GM19452 (cell line): ENCODE data around the gene PALD1.

Source experiments
- ATAC-seq: cut with Tn5 transposase; IDR thresholded peaks from one replicate; pipeline ENCODE4 v1.9.1; 2021; ENCODE audit not compliant: unreplicated experiment

The PALD1 gene

DNA sequence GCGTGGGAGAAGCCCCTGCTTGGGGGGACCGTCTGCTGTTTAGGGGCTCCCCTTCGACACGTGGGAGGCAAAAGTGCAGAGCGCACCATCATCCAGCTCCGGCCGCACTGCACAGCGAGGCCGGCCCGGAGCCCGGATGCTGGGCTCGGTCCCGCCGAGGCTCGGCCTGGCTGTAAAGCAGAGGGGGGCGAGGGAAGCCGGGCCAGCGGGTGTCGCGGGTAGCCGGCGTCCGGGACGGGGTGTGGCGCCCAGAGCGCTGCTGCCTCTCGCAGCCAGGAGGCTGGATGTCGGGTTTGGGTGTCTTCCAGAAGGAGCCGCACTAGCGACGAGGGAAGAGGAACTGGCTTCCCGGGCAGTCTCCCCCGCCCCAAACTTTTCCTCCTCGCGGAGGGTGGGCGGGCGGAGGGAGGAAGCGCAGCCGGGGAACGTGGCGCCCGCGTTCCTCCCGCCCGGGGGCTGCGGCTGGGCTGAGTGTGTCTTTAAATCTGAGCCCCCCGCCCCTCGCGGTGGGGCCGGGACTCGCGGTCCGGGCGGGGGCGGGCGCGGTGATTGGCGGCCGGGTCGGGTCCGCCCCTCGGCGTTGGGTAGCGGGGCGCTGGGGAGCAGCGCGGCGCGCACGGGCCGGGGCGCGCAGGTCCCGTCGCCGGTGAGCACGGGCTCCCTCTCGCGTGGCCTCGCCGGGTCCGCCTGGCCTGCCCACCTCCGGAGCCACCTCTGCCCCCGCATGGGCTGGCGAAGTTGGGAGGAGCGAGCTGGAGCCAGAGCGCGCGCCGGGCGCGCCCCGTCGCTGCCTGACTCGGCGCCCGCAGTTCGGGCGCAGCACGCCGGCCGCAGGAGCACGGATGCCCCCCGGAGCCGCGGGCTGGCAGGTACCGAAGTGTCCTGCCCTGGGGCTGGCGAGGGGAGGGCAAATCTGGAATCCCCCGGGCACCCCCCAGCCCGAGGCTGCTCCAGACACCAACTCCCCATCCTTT is at the start of gene PALD1:
TSS of gene PALD1 (plus strand) at position 577 of the 974 bp plus-strand sequence. CDS start 47,185 bp downstream, outside the sequence.
- no peak for ATAC-seq

DNA sequence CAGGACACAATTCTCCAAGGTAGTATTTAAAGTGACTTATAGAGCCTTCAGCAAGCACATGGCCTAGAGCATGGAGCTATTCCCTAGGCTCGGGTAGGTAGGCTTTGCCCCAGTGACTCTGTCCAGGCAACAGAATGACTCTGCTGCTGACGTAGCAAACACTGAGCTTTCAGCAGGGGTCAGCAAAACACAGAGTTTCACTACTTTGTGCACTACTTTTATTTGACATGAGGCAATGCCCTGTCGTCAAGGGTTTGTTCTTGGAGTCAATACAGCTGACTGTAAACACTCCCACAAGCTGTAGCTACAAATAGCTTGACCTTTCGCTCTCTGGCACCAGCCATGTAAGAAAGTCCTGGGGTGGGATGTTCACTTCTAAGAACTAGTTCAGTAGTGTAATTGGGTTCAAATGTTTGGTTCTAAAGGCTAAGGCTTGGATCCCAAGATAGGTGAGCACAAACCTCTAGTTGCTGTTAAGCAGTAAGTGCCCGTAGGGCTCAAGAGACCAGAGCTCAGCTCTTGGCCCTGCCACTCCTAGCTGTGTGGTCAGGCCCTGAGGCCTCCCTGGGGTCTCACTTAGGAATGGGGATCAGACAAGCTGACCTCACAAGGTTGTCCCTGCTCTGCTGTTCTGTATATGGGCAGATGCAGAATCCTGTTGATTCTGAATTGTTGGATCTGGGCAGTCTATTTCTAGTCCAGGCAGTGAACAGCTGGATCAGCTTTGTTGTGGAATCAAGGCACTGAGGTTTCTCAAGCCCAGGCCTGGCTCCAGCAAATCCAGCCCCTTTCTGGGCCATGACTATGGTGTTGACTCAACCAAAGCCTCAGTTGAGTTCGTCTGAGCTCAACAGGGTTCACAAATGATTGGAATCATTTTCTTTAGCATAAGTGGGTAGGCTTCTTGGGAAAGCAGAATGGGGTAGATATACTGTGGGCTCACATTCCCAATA is 47.8 kb upstream of the PALD1 start:
- ATAC-seq = no peak

DNA sequence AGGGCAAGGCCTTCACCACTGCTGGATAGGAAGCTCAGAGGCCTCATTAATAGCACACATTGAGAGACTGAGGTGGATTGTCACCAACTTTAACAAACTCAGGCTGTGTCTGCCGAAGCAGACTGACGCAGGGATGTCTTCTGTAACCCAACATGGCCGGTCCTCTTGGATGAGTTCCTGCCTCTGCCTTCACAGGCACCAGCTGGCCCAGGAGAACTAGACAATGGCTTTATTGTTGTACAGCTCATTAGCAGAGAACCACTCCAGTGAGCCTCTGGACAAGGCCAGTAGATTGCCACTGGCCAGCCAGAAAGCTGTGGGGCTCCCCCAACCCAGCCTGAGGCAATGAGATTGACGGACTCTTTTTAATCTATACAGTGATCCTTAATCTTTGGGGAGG is 46.5 kb upstream of the PALD1 start:
- no peak for ATAC-seq

DNA sequence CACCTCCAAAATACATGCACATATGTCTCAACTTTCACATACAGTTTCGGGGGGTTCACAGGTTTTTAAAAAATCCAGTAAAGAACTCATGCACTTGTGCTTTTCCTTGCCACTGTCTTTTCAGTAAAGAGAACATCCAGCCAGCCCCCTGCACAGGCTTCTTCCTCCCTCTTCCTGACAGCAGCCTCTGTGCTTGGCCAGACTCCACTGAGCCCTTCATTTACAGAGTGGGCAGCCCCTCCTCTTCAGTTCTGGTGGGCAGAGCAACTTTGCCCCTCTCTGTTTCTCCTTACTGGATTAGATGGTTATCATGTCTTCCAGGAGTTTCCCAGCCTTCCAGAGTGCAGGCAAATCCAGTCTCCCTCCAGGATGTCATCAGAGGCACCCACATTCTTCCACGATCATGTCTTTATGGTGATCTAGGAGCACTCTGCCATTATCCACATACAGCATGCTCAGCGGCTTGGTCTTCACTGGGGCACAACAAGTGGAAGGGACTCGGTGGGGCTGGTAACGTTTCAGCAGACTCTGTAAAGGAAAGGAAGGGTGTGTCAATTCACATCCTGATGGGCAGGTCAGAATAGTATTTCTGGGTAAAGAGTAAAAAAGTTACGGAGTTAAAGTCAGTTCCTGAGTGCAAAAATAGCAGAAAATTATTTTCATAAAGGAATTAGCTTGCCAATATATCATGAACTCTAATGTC is 45.9 kb upstream of the PALD1 start:
- ATAC-seq = no peak

DNA sequence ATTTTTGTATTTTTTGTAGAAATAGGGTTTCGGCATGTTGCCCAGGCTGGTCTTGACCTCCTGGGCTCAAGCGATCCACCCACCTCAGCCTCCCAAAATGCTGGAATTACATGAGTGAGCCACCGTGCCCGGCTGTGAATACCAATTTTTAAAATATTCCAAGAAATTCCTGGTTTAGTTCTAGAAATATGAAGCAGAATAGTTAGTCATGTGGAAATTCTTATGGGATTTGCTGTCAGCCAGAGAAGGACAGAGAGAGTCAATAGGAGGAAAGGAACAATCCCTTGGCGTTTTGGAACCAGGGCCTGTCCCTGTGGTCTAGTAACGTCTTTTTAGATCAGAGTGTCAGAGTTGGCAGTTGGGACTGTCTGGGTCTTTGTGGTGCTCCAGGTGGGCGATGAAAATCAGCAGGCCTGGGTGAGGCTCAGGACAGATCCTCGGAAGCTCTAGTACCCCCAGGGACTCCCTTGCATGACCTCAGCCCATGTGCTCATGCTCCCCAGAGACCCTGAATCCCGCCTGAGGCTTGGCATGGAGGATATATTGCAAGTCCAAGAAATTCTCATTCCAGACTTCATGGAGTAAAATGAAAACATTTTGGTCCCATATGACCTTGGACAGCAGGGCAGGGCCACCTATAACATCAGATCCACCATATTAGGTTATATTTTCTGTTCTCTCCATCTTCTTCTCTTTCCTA is 44.8 kb upstream of the PALD1 start:
- no peak for ATAC-seq

DNA sequence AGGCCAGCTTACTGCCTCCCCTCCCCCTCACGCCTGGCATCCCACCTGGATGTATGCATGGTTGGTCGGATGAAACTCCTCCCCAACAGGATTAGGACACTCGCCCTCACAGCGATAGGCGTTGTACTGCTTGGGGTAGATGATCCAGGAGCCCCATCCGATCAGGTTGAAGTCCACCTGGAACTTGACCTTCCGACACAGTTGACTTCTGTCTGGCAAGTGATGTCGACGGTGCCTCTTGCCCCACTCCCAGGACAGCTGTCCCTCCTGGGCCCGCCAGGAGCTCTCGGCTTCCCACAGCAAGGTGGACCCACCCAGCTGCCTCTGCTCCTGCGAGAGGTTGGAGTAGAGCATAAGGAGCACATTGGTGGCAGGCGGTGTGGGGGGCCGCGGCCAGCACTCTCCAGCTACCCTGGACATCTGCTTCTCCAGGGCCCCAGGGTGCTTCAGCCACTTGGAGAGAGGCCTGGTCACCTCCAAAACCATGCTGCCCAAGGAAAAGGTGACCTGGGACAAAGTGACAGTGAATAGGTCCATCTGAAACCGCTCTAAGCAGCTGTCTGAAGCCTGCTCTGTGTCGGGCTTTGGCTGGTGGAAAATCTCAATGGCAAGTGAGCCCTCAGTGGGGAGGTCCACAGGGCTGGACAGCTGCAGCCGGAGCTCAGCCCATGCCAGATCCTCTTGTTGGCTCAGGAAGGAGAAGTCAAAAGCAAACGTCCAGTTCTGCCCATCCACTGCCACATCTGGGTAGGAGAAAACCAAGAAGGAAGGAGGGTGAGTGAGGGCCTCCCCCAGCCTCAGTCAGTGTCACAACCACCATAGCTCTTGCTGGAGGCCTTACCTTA is 43.1 kb upstream of the PALD1 start:
- ATAC-seq = no peak

DNA sequence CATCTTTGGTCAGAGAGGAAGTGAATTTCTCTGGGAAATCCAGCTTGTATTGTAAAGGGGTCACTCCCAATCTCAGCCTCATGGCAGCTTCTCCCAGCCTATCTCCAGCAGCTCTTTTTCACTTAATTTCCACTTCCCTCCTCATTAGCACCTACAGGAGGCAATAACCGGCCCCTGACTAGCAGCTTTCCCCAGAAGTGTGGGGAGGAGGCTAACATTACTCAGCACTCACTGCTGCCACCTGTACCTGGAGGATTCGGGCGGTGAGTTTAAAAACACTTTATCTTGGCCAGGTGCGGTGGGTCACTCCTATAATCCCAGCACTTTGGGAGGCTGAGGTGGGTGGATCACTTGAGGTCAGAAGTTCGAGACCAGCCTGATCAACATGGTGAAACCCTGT is 40.8 kb upstream of the PALD1 start:
- ATAC-seq = no peak

DNA sequence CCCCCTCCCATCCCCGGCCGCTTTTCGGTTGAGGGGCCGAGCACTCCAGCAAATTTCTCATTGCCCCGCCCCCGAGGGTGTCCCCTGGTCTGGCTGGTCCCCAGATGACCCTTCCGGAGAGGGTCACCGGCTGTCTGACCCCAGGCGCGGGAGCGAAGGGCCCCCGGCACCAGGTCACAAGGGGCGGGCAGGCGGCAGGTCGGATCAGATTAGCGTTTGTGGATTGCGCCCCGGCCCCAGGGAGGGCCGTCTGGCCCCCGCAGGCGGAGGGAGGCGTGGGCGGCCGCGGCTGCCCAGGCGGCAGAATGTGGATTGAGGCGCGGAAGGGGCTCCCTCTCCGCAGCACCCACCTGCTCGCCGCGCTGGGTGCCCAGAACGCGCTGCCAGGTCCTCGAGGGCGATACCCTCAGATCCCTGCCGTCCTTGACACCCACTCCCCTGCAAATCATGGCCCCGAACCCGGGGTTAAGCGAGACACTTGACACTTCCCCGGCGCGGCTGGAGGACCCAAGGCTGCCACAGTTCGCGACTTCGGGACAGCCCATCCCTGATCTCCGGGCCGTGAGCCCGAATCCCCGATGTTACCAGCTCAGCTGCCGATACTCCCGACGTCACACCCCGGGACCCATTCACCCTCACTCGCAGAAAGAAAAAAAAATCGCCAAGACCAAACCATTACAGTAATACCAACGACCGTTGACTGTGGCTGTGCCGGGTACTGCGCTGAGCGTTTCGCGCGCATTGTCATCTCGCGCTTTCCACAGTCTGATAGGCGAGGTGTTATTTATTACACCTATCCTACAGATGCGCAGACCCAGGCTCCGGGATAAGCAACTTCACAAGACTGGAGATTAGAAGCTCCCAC is 38.0 kb upstream of the PALD1 start:
- ATAC-seq = no peak

DNA sequence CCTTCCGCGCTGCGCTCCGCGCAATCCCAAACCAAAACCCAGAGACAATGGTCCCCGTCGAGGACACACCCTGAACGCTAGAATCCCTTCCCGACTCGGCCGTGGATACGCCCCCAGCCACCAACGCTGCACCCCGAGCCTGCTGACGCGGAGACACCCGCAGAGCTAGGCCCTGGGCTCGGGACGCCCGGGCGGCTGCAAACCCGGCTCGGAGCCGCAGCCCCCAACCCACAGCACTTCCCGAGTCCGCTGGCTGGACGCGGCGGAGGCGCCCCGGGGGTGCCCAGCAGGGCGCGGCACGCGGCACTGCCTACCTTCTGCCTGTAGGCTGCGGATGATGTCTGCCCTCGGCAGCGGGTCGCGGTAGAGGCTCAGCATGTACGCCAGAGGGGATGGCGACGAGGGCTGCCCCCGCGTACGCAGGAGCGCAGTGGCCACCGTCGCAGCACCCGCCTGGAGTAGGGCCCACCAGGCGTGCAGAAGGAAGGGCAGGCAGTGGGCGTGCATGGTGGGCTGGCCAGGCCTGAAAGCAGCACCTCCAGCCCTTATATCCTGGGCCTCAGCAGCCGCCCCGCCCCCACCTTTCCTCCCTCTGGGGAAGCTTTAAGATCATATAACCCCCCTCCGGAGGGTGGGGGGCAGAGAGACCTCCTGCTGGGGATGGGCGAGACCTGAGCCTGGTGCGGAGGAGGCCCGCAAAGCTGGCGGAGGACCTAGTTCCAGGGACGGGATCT is 37.2 kb upstream of the PALD1 start, which contains the start of gene NODAL:
TSS of gene NODAL (minus strand) at position 521 of the 734 bp plus-strand sequence. CDS start at position 507, 14 bp downstream.
- no peak for ATAC-seq

DNA sequence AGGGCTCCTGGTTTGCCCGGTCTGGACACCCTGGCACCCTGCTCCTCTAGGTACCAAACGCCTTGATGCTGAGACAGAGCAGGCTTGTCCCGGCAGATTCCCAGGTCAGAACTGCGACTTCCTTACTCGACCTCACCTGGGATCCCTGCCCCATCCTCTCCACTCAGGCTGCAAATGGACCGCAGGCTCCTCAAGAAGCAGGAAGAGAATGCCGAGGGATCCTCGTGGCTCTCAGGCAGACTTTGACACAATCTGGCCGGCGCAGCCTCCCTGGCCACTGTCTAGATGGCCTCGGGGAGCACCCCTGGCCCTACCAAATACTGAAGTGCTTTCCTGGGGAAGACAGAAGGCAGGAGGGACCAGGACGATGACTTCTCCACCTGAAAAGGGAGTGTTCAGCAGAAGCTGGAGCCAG is 36.7 kb upstream of the PALD1 start:
- no peak for ATAC-seq

DNA sequence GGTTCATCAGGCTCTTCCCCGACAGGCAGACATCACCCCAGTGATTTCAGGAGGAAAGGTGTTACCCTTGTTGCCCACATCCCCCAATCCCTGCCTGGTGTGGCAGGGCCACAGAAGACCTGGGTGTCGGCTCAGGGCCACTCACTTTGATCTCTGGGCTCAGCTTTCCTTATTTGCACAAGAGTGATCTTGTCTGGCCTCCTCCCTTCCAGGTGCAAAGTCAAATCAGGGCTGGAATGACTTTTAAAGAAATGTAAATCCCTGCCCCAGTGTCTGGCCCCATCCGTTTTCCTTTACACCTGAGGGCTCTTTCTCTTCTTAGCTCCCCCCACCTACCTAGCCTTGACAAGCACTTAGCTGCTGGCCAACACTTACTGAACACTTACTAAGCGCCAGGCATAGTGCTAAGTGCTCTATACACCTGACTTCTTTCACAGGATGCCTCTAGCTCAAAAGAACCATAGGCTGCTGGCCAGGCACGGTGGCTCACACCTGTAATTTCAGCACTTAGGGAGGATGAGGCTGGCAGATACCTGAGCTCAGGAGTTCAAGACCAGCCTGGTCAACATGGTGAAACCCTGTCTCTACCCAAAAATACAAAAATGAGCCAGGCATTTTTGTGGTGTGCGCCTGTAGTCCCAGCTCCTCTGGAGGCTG is 36.1 kb upstream of the PALD1 start:
- ATAC-seq = no peak

DNA sequence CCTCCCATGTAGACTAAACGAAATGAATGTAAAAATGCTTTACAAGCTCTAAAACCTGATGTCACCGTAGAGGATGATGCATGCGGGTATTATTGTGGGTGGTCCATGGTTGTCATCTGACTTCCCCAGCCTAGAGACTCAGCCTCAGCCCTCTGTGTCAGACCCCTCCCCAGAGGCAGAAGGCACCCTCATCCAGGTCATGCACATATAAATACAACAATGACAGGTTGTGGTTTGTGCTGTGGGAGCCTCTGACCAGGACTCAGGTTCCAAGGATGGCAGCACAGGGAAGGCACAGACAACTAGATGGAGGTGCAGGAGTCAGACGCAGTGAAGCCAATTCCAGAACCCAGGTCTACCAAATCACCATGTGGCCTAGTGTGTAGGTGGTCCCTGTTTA is 33.8 kb upstream of the PALD1 start:
- no peak for ATAC-seq

DNA sequence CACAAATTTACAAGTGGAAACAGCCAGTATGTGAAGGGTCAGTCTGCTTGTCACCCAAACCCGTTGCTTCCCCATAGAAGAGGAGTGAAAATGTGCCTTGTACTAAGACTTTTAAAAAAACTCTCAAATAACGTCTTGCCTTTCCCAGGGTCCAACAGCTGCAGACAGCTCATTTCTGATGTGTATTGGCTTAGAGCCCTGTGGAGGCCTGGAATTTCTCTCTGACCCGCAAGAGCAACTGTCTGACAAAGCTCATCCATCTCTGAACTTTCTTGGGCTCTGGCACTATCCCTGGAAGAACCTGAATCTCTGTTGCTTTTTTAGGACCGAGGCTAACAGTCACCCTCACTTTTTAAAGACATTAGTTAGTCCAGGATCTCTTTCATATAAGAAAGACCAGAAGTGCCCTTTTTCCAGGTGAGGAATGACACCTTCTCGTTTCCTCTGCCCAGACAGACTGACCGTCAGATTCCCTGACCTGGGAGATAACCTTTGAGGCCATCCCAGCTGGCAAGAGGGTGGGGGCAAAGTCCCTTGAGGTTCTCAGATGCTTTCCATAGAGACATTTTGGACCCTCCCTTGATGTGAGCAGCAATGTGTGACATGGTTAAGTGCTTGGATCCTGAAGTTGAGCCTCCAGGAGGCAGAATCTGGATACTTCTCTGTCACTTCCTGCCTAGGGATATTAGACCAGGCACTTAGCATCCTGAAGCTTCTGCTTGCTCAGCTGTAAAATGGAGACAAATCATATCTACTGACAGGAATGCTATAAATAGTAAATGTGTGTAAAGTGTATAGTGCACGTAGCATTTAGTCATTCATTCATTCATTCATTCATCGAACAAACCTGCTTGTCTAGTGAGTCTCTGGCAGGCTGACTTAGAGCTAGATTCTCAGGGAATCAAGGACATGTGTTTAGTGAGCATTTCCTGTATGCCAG is 32.6 kb upstream of the PALD1 start:
- no peak for ATAC-seq

DNA sequence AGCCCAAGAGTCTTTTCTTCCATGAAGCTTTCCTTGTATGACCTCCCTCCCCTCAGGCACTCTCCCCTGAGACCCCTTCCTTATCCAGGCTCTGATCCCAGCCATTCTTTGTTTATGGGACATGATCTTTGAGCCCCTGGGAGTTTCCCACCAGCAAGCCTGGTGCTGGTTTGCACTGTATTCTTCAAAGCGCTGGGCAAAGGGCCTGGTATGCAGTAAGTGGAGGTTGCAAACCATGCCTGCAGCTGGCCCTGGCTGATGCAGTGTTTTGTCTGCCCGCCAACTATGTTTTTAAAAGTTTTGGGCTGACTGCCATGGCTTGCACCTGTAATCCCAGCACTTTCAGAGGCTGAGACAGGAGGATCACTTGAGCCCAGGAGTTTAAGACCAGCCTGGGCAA is 30.3 kb upstream of the PALD1 start:
- no peak for ATAC-seq

DNA sequence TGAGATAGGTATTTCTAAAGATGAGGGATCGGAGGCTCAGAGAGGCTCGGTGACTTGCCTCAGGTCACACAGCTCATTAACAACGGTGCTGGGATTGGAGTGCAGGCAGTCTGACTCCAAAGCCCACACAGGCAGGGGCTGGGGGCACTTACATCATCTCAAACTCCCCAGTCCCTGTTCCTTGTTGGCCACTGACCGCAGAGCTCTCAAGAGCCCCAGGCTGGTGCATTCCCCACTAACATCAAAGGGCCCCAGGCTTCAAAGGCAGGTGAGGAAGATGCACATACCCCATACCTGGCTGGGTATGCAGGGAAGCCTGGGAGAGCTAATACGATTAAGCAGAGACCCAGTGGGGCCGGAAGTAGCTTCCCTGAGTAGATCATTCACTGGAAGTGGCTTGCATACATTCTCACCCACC is 23.3 kb upstream of the PALD1 start:
- no peak for ATAC-seq

DNA sequence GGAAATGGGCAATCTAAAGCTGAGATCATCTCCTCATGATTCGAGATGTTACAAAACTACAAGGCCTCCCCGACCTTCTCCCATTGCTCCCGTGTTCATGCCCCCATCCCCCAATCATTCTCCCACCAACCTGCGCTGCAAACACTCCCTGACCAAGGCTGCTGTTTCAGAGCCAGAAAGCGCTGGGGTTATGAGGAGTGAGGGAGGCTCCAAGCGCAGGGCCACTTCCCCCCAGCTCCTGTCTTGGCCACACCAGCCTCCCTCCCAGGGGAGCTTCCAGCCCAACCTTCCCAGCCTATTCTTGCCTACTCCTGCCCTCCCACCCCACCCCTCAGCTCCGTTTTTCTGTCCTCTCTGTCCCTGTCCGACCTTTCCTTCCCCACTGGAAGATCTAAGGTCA is 22.4 kb upstream of the PALD1 start:
- ATAC-seq = no peak
